C4-2B (cell line): ENCODE results near the gene NDUFAF3.

Experiments
- ZFX ChIP-seq: fragments of 450-650 bp; IDR thresholded peaks from 2 replicates; pipeline ENCODE4 v1.6.1; 2017
- TF ChIP-seq, protein P1 (sequence below): fragments of 450-650 bp; conservative IDR thresholded peaks from 2 replicates; pipeline ENCODE4 v1.5.1; 2017; ENCODE audit warnings: mild to moderate bottlenecking

DNA sequence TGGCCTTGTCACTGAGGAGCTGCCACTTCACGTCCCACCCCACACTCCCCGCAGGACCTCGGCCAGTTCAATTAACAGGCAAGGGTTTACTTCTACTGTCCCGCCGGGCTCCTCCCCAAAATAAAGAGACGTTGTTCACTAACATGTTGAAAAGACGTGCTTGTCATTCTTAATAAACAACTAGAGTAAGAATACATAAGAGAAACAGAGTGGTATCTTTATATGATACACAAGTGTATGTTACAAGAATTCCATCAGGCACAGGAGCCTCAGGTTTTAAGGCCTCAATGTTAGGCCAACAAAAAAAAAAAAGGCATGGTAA, 7.6 kb downstream of the NDUFAF3 start:
- TF ChIP-seq, protein P1, sequence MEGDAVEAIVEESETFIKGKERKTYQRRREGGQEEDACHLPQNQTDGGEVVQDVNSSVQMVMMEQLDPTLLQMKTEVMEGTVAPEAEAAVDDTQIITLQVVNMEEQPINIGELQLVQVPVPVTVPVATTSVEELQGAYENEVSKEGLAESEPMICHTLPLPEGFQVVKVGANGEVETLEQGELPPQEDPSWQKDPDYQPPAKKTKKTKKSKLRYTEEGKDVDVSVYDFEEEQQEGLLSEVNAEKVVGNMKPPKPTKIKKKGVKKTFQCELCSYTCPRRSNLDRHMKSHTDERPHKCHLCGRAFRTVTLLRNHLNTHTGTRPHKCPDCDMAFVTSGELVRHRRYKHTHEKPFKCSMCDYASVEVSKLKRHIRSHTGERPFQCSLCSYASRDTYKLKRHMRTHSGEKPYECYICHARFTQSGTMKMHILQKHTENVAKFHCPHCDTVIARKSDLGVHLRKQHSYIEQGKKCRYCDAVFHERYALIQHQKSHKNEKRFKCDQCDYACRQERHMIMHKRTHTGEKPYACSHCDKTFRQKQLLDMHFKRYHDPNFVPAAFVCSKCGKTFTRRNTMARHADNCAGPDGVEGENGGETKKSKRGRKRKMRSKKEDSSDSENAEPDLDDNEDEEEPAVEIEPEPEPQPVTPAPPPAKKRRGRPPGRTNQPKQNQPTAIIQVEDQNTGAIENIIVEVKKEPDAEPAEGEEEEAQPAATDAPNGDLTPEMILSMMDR = no peak
- no peak for TF ChIP-seq ZFX
